ENCODE results near the gene SNPH. TPM values are rescaled to one million over a fixed set of nuclear protein-coding genes. Genes with fewer than 3 reads are reported as not detected.
"Not testable (repeated sequence)": the region's sequence is repeated elsewhere in the genome, so short reads cannot be mapped to it uniquely, and the experiment has no call there.

Gene SNPH
- 7.0 and 9.4 TPM in 2 replicates for total RNA-seq (2014; rRNA removed; shearing (Covaris generic))

GRCh38 chr20:1266167-1266973, at the start of gene SNPH:
Gene SNPH, plus strand, starts transcription at chr20:1266294. Its CDS starts 29,946 bp downstream, at chr20:1296240.
- DNase-seq (ENCODE audit: low read depth) = peak; percentile 85

DNA sequence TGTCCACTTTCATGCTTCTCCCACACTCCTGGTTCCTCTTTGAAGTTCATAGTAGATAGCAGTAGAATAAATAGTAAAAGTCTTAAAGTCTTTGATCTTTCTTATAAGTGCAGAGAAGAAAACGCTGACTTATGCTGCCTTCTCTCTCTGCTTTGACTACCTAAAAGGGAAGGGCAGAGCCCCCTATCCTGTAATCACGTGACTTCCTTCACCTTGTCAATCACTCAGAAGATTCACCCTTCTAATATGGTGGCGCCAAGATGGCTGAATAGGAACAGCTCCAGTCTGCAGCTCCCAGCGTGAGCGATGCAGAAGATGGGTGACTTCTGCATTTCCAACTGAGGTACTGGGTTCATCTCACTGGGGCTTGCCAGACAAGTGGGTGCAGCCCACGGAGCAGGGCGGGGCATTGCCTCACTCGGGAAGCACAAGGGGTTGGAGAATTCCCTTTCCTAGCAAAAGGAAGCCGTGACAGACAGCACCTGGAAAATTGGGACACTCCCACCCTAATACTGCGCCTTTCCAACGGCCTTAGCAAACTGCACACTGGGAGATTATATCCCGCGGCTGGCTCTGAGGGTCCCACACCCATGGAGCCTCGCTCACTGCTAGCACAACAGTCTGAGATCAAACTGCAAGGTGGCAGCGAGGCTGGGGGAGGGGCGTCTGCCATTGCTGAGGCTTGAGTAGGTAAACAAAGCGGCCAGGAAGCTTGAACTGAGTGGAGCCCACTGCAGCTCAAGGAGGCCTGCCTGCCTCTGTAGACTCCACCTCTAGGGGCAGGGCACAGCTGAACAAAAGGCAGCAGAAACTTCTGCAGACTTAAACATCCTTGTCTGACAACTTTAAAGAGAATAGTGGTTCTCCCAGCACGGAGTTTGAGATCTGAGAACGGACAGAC, 49.3 kb upstream of the SNPH start:
- not testable (repeated sequence) for DNase-seq (ENCODE audit: low read depth)

DNA sequence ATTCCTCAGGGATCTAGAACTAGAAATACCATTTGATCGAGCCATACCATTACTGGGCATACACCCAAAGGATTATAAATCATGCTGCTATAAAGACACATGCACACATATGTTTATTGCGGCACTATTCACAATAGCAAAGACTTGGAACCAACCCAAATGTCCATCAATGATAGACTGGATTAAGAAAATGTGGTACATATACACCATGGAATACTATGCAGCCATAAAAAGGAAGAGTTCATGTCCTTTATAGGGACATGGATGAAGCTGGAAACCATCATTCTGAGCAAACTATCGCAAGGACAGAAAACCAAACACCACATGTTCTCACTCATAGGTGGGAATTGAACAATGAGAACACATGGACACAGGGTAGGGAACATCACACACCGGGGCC, 43.3 kb upstream of the SNPH start:
- not testable (repeated sequence) for DNase-seq (ENCODE audit: low read depth)

- DNase-seq (ENCODE audit: low read depth) = no peak
These were observed 41.7 kb upstream of the SNPH start for GRCh38 chr20:1224205-1224890.

- DNase-seq (ENCODE audit: low read depth) = peak; percentile 80
These were observed 40.8 kb upstream of the SNPH start for GRCh38 chr20:1225263-1225782.

- DNase-seq (ENCODE audit: low read depth) = peak; percentile 70
These were observed 40.1 kb upstream of the SNPH start, which contains the start of gene RAD21L1 for GRCh38 chr20:1225783-1226654. Gene RAD21L1, plus strand, starts transcription at chr20:1226044. Its CDS starts 2,410 bp downstream, at chr20:1228454.

GRCh38 chr20:1229541-1229940, 36.6 kb upstream of the SNPH start:
- DNase-seq (ENCODE audit: low read depth) = no peak

GRCh38 chr20:1232286-1233111, 33.6 kb upstream of the SNPH start:
- no peak for DNase-seq (ENCODE audit: low read depth)

DNA sequence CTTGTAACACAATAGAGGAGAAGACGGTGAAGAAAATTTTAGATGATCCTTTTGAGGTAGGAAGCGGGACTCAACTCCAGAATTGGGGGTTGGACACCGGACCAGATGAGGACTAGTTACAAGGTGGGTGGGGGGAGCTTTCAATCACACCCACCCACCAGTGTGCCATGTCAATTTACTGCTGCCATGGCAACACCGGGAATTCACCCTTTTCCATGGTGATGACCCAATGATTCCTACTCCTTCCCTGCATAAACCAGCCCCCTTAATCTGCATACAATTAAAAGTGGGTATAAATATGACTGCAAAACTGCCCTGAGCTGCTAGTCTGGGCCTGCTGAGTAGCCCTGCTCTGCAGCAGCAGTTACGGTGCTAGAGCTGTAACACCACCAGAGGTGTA, 25.5 kb upstream of the SNPH start:
- no peak for DNase-seq (ENCODE audit: low read depth)

DNA sequence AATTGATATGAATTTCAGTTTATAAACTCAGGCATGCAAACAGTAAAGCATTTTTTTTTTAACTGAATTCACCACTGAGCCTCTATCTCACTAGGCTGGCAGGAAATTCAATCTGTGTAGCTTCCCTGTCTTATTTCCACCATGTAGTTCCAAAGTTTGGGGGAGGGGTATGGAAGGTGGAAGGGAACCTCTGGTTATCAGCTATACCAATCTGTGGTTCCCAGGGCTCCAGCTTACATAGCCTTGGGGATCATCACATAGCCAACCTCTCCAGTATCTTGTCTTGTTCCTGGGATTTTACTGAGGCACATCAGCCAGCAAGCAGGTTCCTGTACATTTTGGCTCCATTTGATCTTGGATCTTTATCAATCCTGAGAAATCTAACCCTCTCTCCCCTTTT, 24.6 kb upstream of the SNPH start:
- peak; percentile 73 for DNase-seq (ENCODE audit: low read depth)

DNA sequence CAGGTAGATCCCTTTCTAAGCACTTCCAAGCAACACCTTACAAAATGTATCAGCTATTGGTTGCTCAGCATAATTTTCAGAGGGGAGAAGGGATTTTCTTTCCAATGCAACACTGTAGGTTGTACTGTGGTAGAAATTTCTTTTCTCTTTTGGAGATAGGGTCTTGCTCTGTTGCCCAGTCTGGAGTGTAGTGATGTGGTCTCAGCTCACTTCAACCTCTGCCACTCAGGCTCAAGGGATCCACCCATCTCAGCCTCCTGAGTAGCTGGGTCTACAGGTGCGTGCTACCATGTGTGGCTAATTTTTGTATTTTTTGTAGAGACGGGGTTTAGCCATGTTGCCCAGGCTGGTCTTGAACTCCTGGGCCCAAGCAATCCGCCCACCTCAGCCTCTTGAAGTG, 24.0 kb upstream of the SNPH start:
- DNase-seq (ENCODE audit: low read depth) = no peak

DNA sequence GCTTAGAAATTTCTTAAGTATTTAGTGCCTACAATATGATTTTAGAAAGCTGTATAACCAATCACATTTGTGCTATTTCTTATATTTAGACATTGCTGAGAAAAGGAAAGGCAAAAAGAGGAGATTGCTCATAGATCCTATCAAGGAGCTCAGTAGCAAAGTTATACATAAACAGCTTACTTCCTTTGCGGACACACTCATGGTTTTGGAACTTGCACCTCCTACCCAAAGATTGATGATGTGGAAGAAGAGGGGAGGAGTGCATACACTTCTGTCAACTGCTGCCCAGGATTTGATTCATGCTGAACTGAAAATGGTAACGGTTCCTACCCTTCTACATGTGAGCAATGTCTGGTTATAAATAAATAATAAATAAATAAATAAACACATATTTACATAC, 23.6 kb upstream of the SNPH start:
- peak; percentile 89 for DNase-seq (ENCODE audit: low read depth)

GRCh38 chr20:1245578-1245977, 20.5 kb upstream of the SNPH start:
- DNase-seq (ENCODE audit: low read depth) = no peak

DNA sequence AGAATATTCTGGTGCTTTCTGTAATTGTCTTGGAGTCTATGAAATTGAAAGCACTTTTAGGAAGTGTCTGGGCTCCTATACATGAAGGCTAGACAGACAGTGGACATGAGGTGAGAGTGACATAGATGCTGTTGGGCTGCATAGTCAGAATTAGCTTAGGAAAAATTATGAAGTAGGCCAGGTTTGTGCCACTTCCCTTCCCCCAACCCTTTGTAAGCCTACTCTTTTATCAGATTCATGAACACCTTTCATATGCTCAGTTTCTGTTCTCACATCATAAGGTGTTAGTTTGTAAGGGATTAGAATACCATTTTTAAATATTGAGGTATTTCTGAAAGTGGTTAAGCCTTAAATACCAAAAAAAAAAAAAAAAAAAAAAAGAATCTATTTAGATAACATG, 18.4 kb upstream of the SNPH start:
- no peak for DNase-seq (ENCODE audit: low read depth)

DNA sequence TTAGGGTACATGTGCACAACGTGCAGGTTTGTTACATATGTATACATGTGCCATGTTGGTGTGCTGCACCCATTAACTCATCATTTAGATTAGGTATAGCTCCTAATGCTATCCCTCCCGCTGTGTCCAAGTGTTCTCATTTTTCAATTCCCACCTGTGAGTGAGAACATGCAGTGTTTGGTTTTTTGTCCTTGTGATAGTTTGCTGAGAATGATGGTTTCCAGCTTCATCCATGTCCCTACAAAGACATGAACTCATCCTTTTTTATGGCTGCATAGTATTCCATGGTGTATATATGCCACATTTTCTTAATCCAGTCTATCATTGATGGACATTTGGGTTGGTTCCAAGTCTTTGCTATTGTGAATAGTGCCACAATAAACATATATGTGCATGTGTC, 15.8 kb upstream of the SNPH start:
- not testable (repeated sequence) for DNase-seq (ENCODE audit: low read depth)

DNA sequence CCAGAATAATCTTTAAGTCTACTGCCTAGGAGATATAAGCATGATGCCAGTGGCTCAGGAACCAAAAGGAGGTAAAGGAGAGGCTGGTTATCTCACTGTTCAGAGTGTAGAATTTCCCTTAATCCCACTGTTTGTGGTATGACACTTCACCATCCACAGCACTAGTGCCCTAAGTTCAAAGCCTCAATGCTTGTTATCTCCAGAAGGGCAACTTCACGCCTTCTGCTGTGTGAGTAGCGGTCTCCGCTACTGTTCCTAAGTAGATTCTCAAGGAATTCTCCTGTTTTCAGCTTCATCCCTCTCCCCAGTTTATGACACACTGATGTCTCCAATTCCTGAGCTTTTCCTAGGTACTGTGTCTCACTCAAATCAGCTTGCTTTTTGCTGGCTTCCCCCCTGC, 13.7 kb upstream of the SNPH start:
- no peak for DNase-seq (ENCODE audit: low read depth)

GRCh38 chr20:1254254-1254653, 11.8 kb upstream of the SNPH start:
- no peak for DNase-seq (ENCODE audit: low read depth)

- DNase-seq (ENCODE audit: low read depth) = no peak
These were observed 10.4 kb upstream of the SNPH start for GRCh38 chr20:1255675-1256074.

- DNase-seq (ENCODE audit: low read depth) = peak; percentile 47
These were observed 2.2 kb upstream of the SNPH start for GRCh38 chr20:1263853-1264252.

DNA sequence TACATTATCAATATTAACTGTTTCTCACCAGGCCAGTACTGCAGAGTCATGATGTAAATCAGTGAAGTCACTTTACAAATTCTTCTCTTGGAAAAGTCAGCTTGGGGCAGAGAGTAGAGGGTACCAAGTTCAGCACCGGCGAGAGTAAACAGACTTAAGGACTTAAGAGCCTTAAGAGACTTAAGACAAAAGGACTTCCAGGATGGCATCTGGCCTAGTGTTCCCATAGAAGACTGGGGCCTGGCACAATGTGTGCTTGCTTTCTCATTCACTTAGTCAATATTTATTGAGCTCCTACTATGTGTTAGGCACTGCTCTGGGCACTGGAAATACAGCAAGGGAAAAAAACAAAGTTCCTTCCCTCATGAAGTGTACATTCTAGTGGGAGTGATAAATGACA, 1.4 kb upstream of the SNPH start:
- no peak for DNase-seq (ENCODE audit: low read depth)

All from RPMI7951 (cell line).